ENCODE results near the gene MGST3. TPM values are rescaled to one million over a fixed set of nuclear protein-coding genes. Genes with fewer than 3 reads are reported as not detected.

MGST3 gene
- total and polyA plus RNA-seq, 2 of the 13 experiments (the other 11 are each of a cell fraction or from before 2014, with no cell fraction given), result 59.7 to 61.2 TPM

GRCh38 chr1:165597883-165598675 is 33.0 kb upstream of the MGST3 start (continued):
- TF ChIP-seq ZNF414 (CRISPR knock-in tag; IDR thresholded peaks at IDR 0.05), result no peak
- TF ChIP-seq ZFP91 (CRISPR knock-in tag; IDR thresholded peaks at IDR 0.05; ENCODE audit: borderline replicate concordance), result peak; percentile 33; the same call in 1 of the 2 replicates
- TF ChIP-seq ZFP82 (CRISPR knock-in tag; IDR thresholded peaks at IDR 0.05; ENCODE audit: borderline replicate concordance), result no peak
- TF ChIP-seq ZNF547 (CRISPR knock-in tag; IDR thresholded peaks at IDR 0.05), result peak; percentile 77; the same call in 1 of the 2 replicates
- TF ChIP-seq NCOA5 (CRISPR knock-in tag; IDR thresholded peaks at IDR 0.05), result no peak
- no peak for TF ChIP-seq ZNF781 (CRISPR knock-in tag; IDR thresholded peaks at IDR 0.05; ENCODE audit: borderline replicate concordance, not compliant biosample characterization)
- no peak for TF ChIP-seq ARNT (IDR thresholded peaks at IDR 0.05)
- TF ChIP-seq POLR2G (IDR thresholded peaks at IDR 0.05; ENCODE audit: low read depth, low read length), result no peak
- peak; percentile 87; the same call in 1 of the 2 replicates for TF ChIP-seq SAP130 (CRISPR knock-in tag; IDR thresholded peaks at IDR 0.05; ENCODE audit: low read depth)
- peak; percentile 96 for TF ChIP-seq TFDP1 (CRISPR knock-in tag; IDR thresholded peaks at IDR 0.05; ENCODE audit: borderline replicate concordance)
- peak in 1 of 2 experiments; percentile 15; a peak in 1 of 4 replicates for TF ChIP-seq HMGXB4 (CRISPR knock-in tag; IDR thresholded peaks at IDR 0.05; ENCODE audit: borderline replicate concordance in 1 of 2, low read depth in 1 of 2)
- TF ChIP-seq ZNF563 (CRISPR knock-in tag; IDR thresholded peaks at IDR 0.05), result no peak
- TF ChIP-seq ZNF788 (CRISPR knock-in tag; IDR thresholded peaks at IDR 0.05; ENCODE audit: borderline replicate concordance), result peak; percentile 52; the same call in 1 of the 2 replicates
- TF ChIP-seq ZBTB44 (CRISPR knock-in tag; IDR thresholded peaks at IDR 0.05), result no peak
- peak; percentile 87 for TF ChIP-seq SP2 (CRISPR knock-in tag; IDR thresholded peaks at IDR 0.05)
- no peak for TF ChIP-seq CENPBD1 (CRISPR knock-in tag; IDR thresholded peaks at IDR 0.05; ENCODE audit: borderline replicate concordance, low read depth)
- no peak for TF ChIP-seq ZNF557 (CRISPR knock-in tag; IDR thresholded peaks at IDR 0.05)
